ENCODE results near the gene ARMC3.

The ARMC3 gene

DNA sequence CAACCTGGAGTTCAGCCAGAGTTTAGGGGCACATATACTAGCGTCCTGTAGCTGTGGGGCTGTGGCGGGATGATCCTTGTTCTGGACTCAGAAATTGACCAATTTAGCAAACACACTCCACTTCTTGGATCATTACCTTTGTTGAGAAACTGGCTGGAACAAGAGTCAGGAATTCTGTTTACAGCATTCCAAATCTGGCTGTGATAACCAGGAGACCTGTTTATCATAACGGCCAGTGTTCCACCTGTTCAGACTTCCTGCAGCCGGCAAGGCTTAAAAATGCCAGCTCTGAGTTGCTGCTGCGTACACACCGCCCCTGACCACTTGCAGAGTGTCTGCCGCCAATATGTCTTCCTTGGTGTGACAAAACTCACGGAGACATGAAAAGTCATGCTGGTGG lies 64.8 kb downstream of the ARMC3 start:
- H3K27me3 ChIP-seq (ENCODE audit: low read depth, low read length), result no peaks in the 10 kb centered on the region
- no peaks in the 10 kb centered on the region for H3K4me1 ChIP-seq (ENCODE audit: control insufficient read depth in 1 of 2, insufficient read depth in 2 of 2, low read length in 2 of 2)
- no peaks in the 10 kb centered on the region for H3K9me3 ChIP-seq (ENCODE audit: control insufficient read depth in 1 of 2, low read length in 2 of 2)
- H3K27ac ChIP-seq (ENCODE audit: low read length), result no peak overlapping the region
- no peaks in the 10 kb centered on the region for H3K36me3 ChIP-seq (ENCODE audit: control insufficient read depth in 1 of 2, insufficient read depth in 2 of 2, low read length in 2 of 2)
- H3K4me3 ChIP-seq (ENCODE audit: low read depth in 1 of 2, low read length in 2 of 2), result no peak overlapping the region

DNA sequence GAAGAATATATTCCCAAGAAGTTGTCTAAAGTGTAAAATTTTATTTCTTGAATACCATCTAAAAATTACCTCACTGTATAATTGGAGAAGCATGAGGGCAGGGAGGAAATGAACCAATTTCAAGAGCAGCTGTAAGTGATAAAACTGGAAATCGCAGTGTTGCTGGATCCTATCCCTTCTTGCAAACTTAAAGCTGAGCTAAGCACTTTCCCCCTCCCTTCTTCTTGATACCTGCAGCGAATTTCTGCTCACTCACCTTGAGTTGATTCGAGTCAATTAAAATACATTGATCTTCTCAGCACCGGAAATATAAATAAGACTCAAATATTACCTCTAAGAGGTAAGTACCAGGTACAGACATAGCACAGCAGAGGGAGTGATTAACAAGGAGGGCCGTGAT lies 65.5 kb downstream of the ARMC3 start:
- Histone ChIP-seq H3K4me3 (ENCODE audit: low read depth in 1 of 2, low read length in 2 of 2) (no peak overlapping the region), H3K27me3 (ENCODE audit: low read depth, low read length) (no peaks in the 10 kb centered on the region), H3K27ac (ENCODE audit: low read length) (no peak overlapping the region), H3K9me3 (ENCODE audit: control insufficient read depth in 1 of 2, low read length in 2 of 2) (no peaks in the 10 kb centered on the region), H3K4me1 (ENCODE audit: control insufficient read depth in 1 of 2, insufficient read depth in 2 of 2, low read length in 2 of 2) (no peaks in the 10 kb centered on the region), H3K36me3 (ENCODE audit: control insufficient read depth in 1 of 2, insufficient read depth in 2 of 2, low read length in 2 of 2) (no peaks in the 10 kb centered on the region)

DNA sequence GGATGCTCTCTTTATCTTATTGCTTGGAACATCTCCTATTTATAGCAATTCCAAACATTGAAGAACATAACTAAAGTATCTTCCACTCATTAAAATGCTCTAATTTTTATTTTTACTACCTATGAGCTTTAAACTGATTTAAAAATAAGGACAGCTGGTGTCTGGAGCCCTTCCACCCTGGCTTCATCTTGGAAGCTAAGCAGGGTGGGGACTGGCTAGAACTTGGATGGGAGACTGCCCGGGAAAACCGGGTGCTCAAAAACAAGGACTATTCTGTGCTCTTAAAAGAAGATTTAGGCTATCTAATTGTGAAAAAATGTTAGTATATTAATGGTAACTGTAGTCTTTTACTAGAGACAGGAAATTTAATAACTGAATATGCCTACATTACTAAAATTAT lies 69.2 kb downstream of the ARMC3 start:
- H3K4me1 ChIP-seq (ENCODE audit: control insufficient read depth in 1 of 2, insufficient read depth in 2 of 2, low read length in 2 of 2), result no peaks in the 10 kb centered on the region
- no peaks in the 10 kb centered on the region for H3K36me3 ChIP-seq (ENCODE audit: control insufficient read depth in 1 of 2, insufficient read depth in 2 of 2, low read length in 2 of 2)
- H3K9me3 ChIP-seq (ENCODE audit: control insufficient read depth in 1 of 2, low read length in 2 of 2), result no peaks in the 10 kb centered on the region
- no peak overlapping the region for H3K4me3 ChIP-seq (ENCODE audit: low read depth in 1 of 2, low read length in 2 of 2)
- H3K27me3 ChIP-seq (ENCODE audit: low read depth, low read length), result no peaks in the 10 kb centered on the region
- no peak overlapping the region for H3K27ac ChIP-seq (ENCODE audit: low read length)

DNA sequence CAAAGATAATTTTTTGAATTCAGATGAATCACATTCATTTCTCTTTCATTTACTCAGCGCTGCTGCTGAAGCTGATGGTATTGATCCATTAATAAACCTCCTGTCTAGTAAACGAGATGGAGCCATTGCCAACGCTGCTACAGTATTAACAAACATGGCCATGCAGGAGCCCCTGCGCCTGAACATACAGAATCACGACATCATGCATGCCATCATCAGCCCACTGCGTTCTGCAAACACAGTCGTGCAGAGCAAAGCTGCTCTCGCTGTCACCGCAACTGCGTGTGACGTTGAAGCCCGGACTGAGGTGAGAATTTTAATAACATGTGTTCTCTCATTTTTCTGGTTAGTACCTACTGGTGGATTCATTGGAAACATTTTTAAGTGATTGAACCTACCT lies 70.2 kb downstream of the ARMC3 start:
- H3K4me3 ChIP-seq (ENCODE audit: low read depth in 1 of 2, low read length in 2 of 2), result no peak overlapping the region
- no peaks in the 10 kb centered on the region for H3K27me3 ChIP-seq (ENCODE audit: low read depth, low read length)
- no peaks in the 10 kb centered on the region for H3K9me3 ChIP-seq (ENCODE audit: control insufficient read depth in 1 of 2, low read length in 2 of 2)
- no peak overlapping the region for H3K27ac ChIP-seq (ENCODE audit: low read length)
- H3K36me3 ChIP-seq (ENCODE audit: control insufficient read depth in 1 of 2, insufficient read depth in 2 of 2, low read length in 2 of 2), result no peaks in the 10 kb centered on the region
- no peaks in the 10 kb centered on the region for H3K4me1 ChIP-seq (ENCODE audit: control insufficient read depth in 1 of 2, insufficient read depth in 2 of 2, low read length in 2 of 2)

DNA sequence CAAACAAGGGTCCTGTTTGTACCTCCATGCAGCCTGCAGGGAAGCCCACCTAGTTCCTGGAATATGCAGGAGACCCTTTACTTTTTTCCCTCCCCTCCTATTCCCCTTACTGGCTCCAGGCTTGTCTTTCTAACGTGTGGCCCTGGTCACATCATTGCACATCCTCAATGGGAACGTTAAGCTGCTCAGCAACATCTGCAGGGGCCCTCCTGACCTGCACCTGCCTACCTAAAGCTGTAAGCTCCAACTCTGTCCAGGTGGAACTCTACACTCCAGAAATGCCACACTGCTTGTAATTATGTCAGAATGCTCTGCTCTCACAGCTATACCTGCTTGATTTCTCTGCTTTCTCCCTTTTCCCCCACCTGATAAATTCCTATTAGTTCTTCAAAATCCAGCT lies 72.1 kb downstream of the ARMC3 start:
- Histone ChIP-seq H3K9me3 (ENCODE audit: control insufficient read depth in 1 of 2, low read length in 2 of 2) (no peaks in the 10 kb centered on the region), H3K27ac (ENCODE audit: low read length) (no peak overlapping the region), H3K36me3 (ENCODE audit: control insufficient read depth in 1 of 2, insufficient read depth in 2 of 2, low read length in 2 of 2) (no peaks in the 10 kb centered on the region), H3K4me3 (ENCODE audit: low read depth in 1 of 2, low read length in 2 of 2) (no peak overlapping the region), H3K4me1 (ENCODE audit: control insufficient read depth in 1 of 2, insufficient read depth in 2 of 2, low read length in 2 of 2) (no peaks in the 10 kb centered on the region), H3K27me3 (ENCODE audit: low read depth, low read length) (no peaks in the 10 kb centered on the region)

DNA sequence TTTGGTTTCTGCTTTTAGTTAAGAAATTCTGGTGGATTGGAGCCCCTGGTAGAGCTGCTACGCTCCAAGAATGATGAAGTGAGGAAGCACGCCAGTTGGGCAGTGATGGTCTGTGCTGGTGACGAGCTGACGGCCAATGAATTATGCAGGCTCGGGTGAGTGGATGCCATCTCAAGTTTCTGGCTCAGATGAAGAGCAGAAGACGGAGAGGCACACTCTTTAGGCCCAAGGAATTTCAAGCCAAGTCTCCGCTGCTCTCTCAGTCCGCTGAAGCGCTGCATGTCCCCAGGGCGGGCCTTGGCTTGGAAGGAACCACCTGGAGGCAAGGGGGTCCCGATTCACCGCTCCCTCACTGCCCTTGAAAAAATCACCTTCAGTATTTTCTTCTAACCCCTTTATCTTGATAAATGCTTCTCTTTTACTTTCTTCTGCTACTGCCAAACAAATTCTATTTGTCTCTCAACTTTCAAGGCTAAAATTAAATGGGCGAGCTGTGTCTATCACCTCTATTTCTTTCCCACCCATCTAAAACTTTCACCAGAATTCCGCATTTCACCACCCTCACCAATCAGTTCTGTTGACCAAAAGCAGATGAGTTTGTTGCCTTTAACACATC lies 74.2 kb downstream of the ARMC3 start:
- no peaks in the 10 kb centered on the region for H3K36me3 ChIP-seq (ENCODE audit: control insufficient read depth in 1 of 2, insufficient read depth in 2 of 2, low read length in 2 of 2)
- H3K9me3 ChIP-seq (ENCODE audit: control insufficient read depth in 1 of 2, low read length in 2 of 2), result no peaks in the 10 kb centered on the region
- no peaks in the 10 kb centered on the region for H3K27me3 ChIP-seq (ENCODE audit: low read depth, low read length)
- H3K4me1 ChIP-seq (ENCODE audit: control insufficient read depth in 1 of 2, insufficient read depth in 2 of 2, low read length in 2 of 2), result no peaks in the 10 kb centered on the region
- H3K4me3 ChIP-seq (ENCODE audit: low read depth in 1 of 2, low read length in 2 of 2), result no peak overlapping the region
- H3K27ac ChIP-seq (ENCODE audit: low read length), result no peak overlapping the region

DNA sequence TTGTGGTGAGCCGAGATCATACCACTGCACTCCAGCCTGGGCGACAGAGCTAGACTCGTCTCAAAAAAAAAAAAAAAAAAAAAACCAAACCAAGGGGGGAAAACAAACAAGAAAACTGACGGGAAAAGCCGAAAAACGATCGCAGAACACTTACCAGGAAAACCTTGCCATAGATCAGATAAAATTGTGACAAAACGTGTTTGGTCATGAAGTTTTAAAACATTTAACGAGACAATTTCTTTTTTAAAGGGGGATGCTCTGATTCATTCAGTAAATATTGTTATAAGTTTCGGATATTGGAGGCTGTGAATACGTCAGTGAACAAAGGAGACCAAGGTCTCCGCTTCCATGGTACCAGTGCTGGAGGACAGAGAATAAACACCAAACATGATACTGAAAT lies 77.3 kb downstream of the ARMC3 start:
- H3K9me3 ChIP-seq (ENCODE audit: control insufficient read depth in 1 of 2, low read length in 2 of 2), result no peaks in the 10 kb centered on the region
- no peak overlapping the region for H3K4me3 ChIP-seq (ENCODE audit: low read depth in 1 of 2, low read length in 2 of 2)
- H3K36me3 ChIP-seq (ENCODE audit: control insufficient read depth in 1 of 2, insufficient read depth in 2 of 2, low read length in 2 of 2), result no peaks in the 10 kb centered on the region
- H3K27ac ChIP-seq (ENCODE audit: low read length), result no peak overlapping the region
- H3K4me1 ChIP-seq (ENCODE audit: control insufficient read depth in 1 of 2, insufficient read depth in 2 of 2, low read length in 2 of 2), result no peaks in the 10 kb centered on the region
- H3K27me3 ChIP-seq (ENCODE audit: low read depth, low read length), result no peaks in the 10 kb centered on the region

DNA sequence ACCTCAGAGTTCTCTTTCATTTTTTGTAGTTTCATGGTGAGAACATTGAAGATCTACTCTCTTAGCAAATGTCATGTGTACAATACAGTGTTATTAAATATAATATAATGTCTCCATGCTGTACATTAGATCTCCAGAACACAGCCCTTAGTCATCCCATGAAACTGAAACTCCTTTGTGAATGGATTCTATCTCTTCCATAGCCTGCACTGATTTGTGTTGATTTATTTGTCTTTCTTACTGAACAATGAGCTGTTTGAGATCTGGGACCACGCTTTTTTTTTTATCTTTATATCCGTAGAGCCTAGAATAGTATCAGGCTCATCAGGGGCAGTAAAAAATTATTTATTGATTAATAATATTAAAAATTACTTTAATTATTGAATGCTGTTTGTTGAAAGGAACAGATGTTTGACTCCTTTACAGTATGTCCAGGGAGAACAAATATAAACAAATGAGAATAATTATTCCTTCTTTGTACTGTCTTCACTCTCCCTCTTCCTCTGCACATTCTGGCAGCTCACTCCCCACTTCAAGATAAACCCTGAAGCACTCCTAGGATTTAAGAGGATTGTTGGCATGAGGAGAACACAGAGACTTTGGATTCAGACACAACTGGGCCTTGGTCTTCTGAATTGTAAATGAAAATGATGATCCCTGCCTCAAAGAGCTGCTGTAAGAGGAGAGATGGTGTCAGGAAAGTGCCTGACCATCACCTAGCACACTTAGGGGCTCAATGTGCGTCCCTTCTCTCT lies 85.9 kb downstream of the ARMC3 start:
- Histone ChIP-seq H3K4me3 (ENCODE audit: low read depth in 1 of 2, low read length in 2 of 2) (no peak overlapping the region), H3K27me3 (ENCODE audit: low read depth, low read length) (no peaks in the 10 kb centered on the region), H3K36me3 (ENCODE audit: control insufficient read depth in 1 of 2, insufficient read depth in 2 of 2, low read length in 2 of 2) (no peaks in the 10 kb centered on the region), H3K4me1 (ENCODE audit: control insufficient read depth in 1 of 2, insufficient read depth in 2 of 2, low read length in 2 of 2) (no peaks in the 10 kb centered on the region), H3K27ac (ENCODE audit: low read length) (no peak overlapping the region), H3K9me3 (ENCODE audit: control insufficient read depth in 1 of 2, low read length in 2 of 2) (no peaks in the 10 kb centered on the region)

DNA sequence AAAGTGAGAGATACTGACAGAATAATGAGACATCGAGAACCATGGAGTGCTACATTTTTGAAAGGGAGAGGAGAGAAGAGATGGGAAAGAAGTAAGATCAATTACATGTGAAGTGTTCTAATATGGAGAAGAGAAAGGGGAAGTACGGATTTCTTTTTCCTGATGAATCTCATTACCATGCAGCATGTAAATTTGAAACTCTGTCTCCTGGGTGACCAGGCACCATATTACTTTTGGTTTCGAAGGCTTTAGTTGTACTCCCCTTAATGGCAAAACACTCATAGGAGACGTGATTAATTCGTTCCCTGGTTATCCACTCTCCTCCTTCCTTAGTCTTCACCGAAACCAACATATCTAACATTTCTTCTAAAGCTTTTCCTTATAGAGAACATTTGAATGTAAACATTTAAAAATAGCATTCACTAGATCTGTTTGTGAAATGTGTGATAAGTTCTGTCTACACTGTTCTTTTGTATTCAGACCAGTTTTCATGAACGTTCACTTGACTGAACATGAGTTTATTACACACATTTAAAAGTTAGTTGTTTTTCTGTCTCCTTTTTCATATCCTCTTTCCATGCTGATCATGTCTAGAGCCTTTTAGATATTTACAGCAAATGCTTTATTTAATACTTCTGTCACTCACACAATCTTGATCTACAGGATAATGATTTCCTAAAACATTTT lies 87.3 kb downstream of the ARMC3 start:
- no peaks in the 10 kb centered on the region for H3K36me3 ChIP-seq (ENCODE audit: control insufficient read depth in 1 of 2, insufficient read depth in 2 of 2, low read length in 2 of 2)
- H3K4me3 ChIP-seq (ENCODE audit: low read depth in 1 of 2, low read length in 2 of 2), result no peak overlapping the region
- no peaks in the 10 kb centered on the region for H3K9me3 ChIP-seq (ENCODE audit: control insufficient read depth in 1 of 2, low read length in 2 of 2)
- no peaks in the 10 kb centered on the region for H3K4me1 ChIP-seq (ENCODE audit: control insufficient read depth in 1 of 2, insufficient read depth in 2 of 2, low read length in 2 of 2)
- H3K27ac ChIP-seq (ENCODE audit: low read length), result no peak overlapping the region
- H3K27me3 ChIP-seq (ENCODE audit: low read depth, low read length), result no peaks in the 10 kb centered on the region

DNA sequence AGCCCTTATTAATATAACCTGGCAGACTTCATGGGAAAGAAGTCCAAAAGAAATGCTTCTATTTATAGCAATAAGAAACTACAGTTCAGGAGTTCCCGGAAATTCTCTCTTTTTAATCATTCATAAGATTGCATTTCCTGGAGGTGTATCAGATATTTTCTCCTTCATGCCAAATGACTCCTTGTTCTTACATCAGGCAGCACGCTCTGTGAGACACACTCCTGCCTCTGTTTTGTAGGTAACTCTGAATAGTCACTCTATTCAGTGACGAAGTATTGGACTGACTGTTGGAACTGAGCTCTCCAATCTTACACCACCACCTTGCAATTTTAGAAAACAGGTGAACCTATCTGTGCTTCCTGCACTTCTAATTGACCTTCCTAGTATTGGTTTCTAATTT lies 88.8 kb downstream of the ARMC3 start:
- Histone ChIP-seq H3K4me1 (ENCODE audit: control insufficient read depth in 1 of 2, insufficient read depth in 2 of 2, low read length in 2 of 2) (no peaks in the 10 kb centered on the region), H3K27ac (ENCODE audit: low read length) (no peak overlapping the region), H3K9me3 (ENCODE audit: control insufficient read depth in 1 of 2, low read length in 2 of 2) (no peaks in the 10 kb centered on the region), H3K4me3 (ENCODE audit: low read depth in 1 of 2, low read length in 2 of 2) (no peak overlapping the region), H3K36me3 (ENCODE audit: control insufficient read depth in 1 of 2, insufficient read depth in 2 of 2, low read length in 2 of 2) (no peaks in the 10 kb centered on the region), H3K27me3 (ENCODE audit: low read depth, low read length) (no peaks in the 10 kb centered on the region)

DNA sequence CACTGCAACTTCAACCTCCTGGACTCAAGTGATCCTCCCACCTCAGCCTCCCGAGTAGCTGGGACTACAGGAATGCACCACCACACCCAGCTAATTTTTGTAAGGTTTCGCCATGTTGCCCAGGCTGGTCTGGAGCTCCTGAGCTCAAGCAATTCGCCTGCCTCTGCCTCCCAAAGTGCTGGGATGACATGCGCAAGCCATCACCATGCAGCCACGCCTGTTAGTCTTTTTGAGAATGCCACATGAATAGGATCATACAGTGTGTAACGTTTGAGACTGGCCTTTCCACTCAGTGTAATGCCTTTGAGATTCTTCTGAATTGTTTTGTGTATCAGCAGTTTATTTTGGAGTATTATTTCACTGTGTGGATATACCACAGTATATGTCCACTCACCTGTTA lies 91.8 kb downstream of the ARMC3 start:
- H3K36me3 ChIP-seq (ENCODE audit: control insufficient read depth in 1 of 2, insufficient read depth in 2 of 2, low read length in 2 of 2), result no peaks in the 10 kb centered on the region
- H3K9me3 ChIP-seq (ENCODE audit: control insufficient read depth in 1 of 2, low read length in 2 of 2), result peaks cover 0 to 6% of the 10 kb centered on the region in 2 donors
- no peak overlapping the region for H3K4me3 ChIP-seq (ENCODE audit: low read depth in 1 of 2, low read length in 2 of 2)
- H3K4me1 ChIP-seq (ENCODE audit: control insufficient read depth in 1 of 2, insufficient read depth in 2 of 2, low read length in 2 of 2), result no peaks in the 10 kb centered on the region
- H3K27me3 ChIP-seq (ENCODE audit: low read depth, low read length), result no peaks in the 10 kb centered on the region
- no peak overlapping the region for H3K27ac ChIP-seq (ENCODE audit: low read length)

Data from muscle layer of duodenum (tissue), 2 donors.